DMS114 treated with DMSO at 0.1 percent for 48 hours (cell line): Measurements from ENCODE around the gene ZNRF4.
"Not testable (repeated sequence)": the region's sequence is repeated elsewhere in the genome, so short reads cannot be mapped to it uniquely, and the experiment has no call there.

Source experiments
- DNase-seq: peaks from one replicate; lab custom pipeline; 2025; ENCODE audit not compliant: unreplicated experiment; lab: John Stamatoyannopoulos, UW

The ZNRF4 gene

GRCh38 chr19:5472286-5472685 lies 17.1 kb downstream of the ZNRF4 start:
- DNase-seq: no peak

GRCh38 chr19:5473646-5474045 lies 18.4 kb downstream of the ZNRF4 start:
- no peak for DNase-seq

DNA sequence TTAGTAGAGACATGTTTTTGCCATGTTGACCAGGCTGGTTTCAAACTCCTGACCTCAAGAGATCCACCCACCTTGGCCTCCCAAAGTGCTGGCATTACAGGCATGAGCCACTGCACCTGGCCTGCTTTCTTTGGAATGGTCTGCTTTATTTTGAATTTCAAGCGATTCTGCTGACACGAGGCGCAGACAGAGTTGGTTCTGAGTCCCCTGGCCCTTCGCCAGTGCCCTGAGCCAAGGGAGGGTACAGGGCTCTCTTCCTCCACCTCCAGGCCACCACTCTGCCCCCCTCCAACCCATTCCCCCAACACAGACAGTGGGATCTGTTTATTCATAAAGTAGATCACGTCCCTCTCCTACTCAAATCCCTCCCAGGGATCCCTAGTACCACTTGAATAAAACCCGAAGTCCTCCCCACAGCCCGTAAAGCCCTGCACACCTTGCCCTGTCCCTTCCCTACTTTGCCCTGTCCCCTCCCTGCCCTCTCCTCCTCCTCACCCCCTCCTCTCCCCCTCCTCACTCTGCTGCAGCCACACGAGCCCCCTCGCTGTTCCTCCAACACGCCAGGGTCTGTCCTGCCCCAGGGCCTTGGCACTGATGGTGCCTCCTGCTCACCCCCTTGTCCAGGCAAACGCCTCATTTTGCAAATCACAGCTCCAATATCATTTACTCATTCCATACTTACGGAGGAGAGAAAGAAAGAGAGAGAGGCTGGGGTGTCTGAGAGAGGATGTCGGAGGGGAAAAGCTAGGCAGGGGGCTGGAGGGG lies 22.4 kb downstream of the ZNRF4 start:
- no peak for DNase-seq

DNA sequence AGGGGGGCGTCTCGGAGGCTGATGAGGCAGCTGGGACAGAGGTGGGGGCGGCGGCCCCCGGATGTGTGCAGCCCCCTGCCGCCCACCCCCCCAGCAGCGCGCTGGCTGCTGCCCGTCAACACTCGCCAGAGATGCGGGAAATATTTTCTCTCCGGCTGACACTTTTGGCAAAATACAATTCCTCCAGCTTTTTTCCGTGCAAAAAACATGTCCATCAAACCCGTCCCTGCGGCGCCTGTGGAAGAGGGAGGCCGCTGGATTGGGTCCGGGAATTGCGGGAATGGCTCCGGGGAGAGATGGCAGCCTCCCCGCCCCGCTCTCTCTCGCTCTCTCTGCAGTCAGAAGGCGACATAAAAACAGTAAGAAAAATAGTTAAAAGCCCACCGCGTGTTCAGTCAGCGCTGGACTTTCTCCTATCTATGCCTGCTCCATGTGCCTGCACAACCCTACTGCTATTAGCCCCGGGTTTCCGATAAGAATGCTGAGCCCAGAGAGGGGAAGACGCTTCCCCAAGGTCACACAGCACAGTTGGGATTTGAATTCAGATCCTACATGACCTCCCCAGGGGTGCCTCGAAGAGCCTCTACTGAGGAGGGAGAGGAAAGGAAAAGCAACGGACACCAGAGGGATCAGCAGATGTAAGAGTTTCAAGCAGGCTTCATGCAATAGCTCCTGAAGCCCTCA lies 23.2 kb downstream of the ZNRF4 start:
- no peak for DNase-seq

- DNase-seq: no peak
These were observed 23.8 kb downstream of the ZNRF4 start for GRCh38 chr19:5478925-5479588.

DNA sequence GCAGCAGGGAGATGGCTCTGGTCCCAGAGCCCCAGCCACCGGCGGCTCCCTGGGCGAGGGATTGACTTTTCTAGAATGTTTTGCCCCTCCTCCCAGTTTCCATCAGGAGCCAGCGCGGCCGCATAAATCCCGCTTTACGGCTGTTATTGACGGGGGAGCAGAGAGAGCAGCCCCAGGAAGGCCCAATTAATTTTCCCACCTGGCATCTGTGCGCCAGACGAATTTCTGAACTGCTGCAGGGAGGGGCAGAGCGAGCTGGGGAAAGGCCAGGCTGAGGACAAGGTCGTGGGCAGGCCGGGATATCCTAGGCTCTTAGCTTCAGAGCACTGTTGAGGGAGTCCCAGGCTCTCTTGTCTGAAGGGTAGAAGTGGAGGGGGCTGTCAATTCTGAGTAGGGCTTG lies 24.7 kb downstream of the ZNRF4 start:
- DNase-seq: no peak

DNA sequence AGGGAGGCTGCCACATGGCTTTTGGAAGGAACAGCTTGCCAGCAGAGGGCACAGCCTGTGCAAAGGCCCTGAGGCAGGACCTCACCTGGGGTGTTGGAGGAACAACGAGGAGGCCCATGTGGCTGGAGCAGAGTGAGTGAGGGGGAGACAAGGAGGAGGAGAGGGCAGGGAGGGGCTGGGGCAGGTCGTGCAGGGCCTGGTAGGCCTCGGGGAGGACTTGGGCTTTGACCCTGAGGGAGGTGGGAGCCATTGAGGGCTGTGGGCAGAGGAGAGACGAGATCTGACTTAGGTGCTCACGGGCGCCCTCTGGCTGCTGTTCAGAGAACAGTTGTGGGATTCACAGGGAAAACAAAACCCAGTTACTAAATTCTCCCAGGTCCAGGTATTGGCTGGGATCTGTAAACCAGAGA lies 25.2 kb downstream of the ZNRF4 start:
- DNase-seq: no peak

- no peak for DNase-seq
These were observed 26.7 kb downstream of the ZNRF4 start for GRCh38 chr19:5481957-5482356.

DNA sequence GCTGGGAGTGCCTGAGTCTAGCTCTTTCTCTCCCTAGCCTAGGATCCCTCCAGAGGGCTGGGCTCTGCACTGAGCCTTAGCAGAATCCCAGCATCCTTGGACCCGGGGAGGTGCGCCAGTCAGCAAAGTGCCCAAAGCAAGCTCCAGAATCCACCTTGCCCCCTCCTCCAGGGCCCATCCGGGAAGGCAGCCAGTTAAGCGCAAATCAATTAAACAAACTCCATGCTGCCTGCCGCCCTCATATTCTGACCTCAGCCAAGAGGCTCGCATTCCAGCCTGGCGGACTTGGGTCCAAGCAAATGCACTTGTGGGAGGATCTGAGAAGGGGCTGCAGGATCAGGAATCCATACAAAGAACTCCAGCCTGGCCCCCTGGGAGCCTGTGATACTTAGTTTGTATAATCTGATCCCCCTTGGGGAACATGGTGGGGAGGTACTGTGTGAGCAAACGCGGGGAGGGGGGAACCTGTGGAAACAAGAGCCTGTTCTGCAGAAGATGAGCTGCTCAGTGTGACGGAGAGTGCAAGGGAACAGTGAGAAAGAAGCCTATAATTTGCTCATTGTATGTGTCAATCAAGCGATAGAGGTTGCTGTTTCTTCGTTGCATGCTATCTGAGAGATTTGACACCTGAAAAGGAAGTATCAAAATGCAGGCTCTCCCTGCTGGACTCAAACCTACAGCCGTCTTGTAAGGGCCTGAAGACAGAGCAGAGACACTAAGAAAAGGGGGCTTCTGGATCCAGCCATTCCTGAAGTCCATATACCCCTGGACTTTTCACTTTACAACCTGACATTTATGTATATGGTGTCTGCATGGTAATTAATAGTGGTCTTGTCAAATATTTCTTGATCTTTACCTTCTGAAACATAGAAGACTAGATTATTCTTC lies 29.4 kb downstream of the ZNRF4 start:
- DNase-seq: no peak

DNA sequence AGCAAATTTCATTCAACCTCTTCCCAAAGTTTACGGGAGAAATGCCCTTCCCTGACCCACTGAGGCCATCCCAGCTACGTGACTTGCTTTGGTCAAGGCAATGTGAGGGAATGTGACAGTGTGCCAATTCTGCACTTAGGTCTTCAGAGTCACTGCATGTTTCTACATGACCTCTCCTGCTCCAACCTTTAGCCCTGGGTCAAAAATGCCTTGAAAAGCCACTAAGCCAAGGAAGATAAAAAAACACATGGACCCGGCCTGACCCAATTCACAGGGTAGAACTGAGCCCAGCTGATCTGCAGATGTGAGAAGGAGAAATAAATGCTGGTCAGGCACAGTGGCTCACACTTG lies 30.0 kb downstream of the ZNRF4 start:
- no peak for DNase-seq

- DNase-seq: not testable (repeated sequence)
These were observed 30.4 kb downstream of the ZNRF4 start for GRCh38 chr19:5485658-5486057.

DNA sequence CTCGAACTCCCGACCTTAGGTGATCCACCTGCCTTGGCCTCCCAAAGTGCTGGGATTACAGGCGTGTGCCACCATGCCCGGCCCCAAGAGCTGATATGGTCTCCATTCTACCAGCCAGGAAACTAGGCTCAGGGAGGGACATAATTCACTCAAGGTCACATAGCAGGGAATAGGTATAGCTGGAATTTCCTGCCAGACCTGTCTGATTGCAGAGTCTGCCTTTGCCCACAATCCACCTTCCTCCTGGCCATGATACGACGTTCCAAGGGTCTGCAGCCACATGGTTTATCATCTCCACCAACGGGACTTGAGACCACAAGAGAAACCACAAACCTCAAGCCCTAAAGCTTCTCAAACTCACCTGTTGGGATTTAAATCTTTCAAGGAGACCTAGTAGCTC lies 32.0 kb downstream of the ZNRF4 start:
- DNase-seq: no peak

DNA sequence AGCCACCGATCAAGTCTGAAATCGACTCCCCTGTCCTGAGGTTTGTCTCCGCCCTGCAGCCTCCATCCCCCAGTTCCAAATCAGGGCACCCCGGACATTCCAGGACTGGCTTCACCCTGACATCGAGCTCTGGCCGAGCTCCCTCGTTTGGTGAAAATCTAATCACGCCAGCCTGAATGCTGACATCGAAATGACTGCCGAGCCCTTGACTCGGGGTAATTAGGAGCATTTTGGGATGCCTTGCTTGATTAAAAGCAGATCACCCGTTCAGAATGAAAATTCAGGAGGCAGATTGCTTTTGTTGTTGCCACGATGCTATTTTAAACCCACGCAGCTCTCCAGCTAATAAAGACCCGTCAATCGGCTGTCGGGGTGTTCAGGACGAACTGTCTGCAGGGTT lies 34.3 kb downstream of the ZNRF4 start:
- DNase-seq: no peak

GRCh38 chr19:5491565-5491964 lies 36.3 kb downstream of the ZNRF4 start:
- no peak for DNase-seq

DNA sequence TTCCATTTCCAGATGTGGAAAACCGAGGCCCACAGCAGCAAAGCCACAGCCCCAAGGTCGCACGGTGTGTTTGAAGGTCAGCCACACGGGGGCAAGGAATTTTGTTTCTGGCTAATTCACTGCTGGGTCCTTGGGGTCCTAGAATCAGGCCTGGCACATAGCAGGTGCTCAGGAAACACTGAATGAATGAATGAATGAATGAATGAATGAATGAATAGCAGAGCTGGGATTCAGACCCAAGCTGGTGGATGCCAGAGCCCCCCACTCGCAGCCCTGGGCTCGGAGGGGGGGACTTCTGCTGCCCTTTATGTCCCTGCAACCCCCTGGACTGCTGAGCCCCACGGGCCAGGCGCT lies 37.0 kb downstream of the ZNRF4 start:
- no peak for DNase-seq

GRCh38 chr19:5492635-5493409 lies 37.6 kb downstream of the ZNRF4 start:
- no peak for DNase-seq

- DNase-seq: no peak
These were observed 39.6 kb downstream of the ZNRF4 start for GRCh38 chr19:5494773-5495172.

- no peak for DNase-seq
These were observed 40.6 kb downstream of the ZNRF4 start for GRCh38 chr19:5495792-5496191.

DNA sequence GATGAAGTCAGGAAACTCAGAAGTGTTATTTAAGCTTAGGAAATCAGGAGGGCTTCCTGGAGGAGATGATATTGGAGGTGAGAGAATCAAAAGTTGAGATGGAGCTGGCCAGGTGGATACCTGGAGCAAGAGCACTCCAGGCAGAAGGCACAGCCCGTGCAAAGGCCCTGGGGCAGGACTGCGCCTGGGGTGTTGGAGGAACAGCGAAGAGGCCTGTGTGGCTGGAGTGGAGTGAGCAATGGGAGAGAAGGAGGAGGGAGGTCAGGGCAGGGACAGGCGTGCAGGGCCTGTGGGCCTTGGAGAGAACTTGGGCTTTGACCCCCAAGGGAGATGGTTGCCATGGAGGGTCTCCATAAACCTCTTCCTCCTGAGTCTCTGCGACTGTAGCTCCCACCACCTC lies 42.1 kb downstream of the ZNRF4 start:
- no peak for DNase-seq

- DNase-seq: no peak
These were observed 43.8 kb downstream of the ZNRF4 start for GRCh38 chr19:5498830-5499550.
